Tibial nerve (tissue), 3 donors: Measurements from ENCODE around the gene MSANTD1.

Experiments used
- CTCF ChIP-seq, 5 experiments: fragments of 200-600 bp in 3 of 5; fragments of 450-650 bp in 2 of 5; sonication (generic) in 3 of 5; IDR thresholded peaks; one replicate each; pipeline ENCODE4 v1.5.1; 2016 to 2019; ENCODE audit warnings: antibody characterized with exemption in 5 of 5, mild to moderate bottlenecking in 3 of 5, moderate library complexity in 2 of 5
- POLR2A ChIP-seq, 2 donors: fragments of 450-650 bp; IDR thresholded peaks; one replicate each; pipeline ENCODE4 v1.6.1; 2017; ENCODE audit warnings: antibody characterized with exemption in 2 of 2, mild to moderate bottlenecking in 2 of 2, moderate library complexity in 2 of 2

DNA sequence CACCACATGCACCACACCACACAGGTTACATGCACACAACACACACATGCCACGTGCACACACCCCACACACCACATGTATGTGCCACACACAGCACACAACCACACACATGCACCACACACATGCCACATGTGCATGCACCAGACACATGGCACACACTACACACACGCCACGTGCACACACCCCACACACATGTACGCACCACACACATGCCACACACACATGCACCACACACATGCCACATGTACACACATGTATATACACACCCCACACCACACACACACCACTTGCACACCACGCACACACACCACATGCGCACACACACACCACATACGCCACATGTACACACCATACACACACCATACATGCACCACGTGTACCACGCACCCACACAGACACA, 19.6 kb upstream of the MSANTD1 start:
- TF ChIP-seq CTCF (IDR thresholded peaks at IDR 0.05) (no peak), POLR2A (IDR thresholded peaks at IDR 0.05) (no peak)
